ENCODE data around the gene ATG14.

ATG14 gene

DNA sequence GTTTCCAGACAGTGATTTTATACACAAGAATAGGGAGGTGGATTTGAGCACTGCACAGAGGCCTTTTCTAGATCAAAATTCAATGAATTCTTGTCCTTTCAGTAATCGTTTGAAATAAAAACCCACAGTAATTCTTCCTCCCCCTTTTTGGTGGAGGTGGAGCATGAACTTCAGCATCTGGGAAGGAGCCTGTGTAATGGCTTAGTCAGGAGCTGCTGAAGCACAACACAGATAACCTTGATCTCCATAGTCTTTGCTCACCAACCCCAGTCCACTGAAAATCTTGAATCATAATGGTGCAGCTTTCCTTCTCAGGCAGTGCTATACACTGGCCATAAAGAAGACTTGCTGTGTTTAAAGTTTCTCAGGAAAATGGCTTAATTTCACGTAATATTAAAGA lies 35.2 kb upstream of the ATG14 start:
- TF ChIP-seq, protein P1, sequence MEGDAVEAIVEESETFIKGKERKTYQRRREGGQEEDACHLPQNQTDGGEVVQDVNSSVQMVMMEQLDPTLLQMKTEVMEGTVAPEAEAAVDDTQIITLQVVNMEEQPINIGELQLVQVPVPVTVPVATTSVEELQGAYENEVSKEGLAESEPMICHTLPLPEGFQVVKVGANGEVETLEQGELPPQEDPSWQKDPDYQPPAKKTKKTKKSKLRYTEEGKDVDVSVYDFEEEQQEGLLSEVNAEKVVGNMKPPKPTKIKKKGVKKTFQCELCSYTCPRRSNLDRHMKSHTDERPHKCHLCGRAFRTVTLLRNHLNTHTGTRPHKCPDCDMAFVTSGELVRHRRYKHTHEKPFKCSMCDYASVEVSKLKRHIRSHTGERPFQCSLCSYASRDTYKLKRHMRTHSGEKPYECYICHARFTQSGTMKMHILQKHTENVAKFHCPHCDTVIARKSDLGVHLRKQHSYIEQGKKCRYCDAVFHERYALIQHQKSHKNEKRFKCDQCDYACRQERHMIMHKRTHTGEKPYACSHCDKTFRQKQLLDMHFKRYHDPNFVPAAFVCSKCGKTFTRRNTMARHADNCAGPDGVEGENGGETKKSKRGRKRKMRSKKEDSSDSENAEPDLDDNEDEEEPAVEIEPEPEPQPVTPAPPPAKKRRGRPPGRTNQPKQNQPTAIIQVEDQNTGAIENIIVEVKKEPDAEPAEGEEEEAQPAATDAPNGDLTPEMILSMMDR (IDR thresholded peaks at IDR 0.05; ENCODE audit: low read depth, low read length, missing control alignments) = no peak
- H3K4me3 ChIP-seq (replicated peaks; ENCODE audit: low read depth, low read length) = no peak overlapping the region
- DNase-seq (ENCODE audit: extremely low read depth, low read depth) = no peak

DNA sequence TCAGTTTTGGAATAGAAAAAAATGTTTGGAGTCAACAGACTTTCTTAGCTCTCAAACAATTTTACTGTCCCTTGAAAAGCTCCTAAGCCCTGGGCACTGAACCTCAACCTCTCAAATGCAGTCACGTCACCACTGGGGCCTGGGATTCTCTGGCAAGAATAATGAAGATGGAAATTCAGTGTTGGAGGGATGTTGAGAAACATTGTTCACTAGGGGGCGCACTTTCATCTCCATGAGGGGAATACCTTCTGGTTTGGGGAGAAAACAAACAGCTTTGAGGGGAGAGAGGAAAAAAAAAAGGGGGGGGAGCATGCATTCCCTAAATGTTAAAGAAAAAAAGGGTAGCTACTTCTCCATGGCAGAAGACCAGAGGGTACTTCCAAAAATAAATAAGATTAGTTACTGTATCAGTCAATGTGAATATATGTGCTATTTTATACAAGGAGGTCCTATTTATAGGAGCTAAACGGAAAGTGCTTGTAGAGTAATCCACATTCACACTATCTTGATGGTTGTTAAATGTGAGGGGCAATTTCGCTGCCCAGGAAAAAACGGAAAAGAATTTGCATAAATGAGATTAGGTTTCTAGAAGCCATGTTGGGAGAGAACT lies 34.6 kb upstream of the ATG14 start:
- TF ChIP-seq, protein P1 (IDR thresholded peaks at IDR 0.05; ENCODE audit: low read depth, low read length, missing control alignments) = peak; percentile 67
- no peak overlapping the region for H3K4me3 ChIP-seq (replicated peaks; ENCODE audit: low read depth, low read length)
- peak; percentile 69 for DNase-seq (ENCODE audit: extremely low read depth, low read depth)

GRCh38 chr14:55441286-55441685 lies 29.7 kb upstream of the ATG14 start:
- TF ChIP-seq, protein P1 (IDR thresholded peaks at IDR 0.05; ENCODE audit: low read depth, low read length, missing control alignments) = no peak
- no peak overlapping the region for H3K4me3 ChIP-seq (replicated peaks; ENCODE audit: low read depth, low read length)
- DNase-seq (ENCODE audit: extremely low read depth, low read depth) = no peak

DNA sequence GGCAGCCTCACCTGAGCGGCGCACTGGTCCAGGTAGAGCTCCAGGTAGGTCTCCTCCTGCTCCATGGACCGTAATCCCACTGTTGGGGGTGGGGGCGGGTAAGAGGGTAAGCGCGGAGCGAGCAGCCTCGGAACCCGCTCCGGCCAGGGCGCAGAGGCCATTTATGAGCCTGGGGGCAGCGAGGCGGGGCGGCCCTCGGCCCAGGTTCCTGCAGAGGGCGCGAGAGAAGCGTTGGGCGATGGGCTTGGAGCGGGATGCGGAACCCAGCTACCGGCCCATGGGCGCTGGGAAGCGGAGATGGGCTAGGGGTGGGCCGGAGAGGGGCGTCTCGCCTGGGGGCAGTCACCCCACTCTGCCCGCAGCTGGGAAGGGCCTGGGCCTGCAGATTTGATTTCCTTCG lies 28.8 kb upstream of the ATG14 start, which contains the start of gene TBPL2:
Gene TBPL2 (minus strand): TSS at position 232 of the 400 bp plus-strand sequence. CDS start 167 bp downstream, at position 65.
- no peak for DNase-seq (ENCODE audit: extremely low read depth, low read depth)
- TF ChIP-seq, protein P1 (IDR thresholded peaks at IDR 0.05; ENCODE audit: low read depth, low read length, missing control alignments) = no peak
- H3K4me3 ChIP-seq (replicated peaks; ENCODE audit: low read depth, low read length) = no peak within 1 kb of the TSS

- DNase-seq (ENCODE audit: extremely low read depth, low read depth) = no peak
- H3K4me3 ChIP-seq (replicated peaks; ENCODE audit: low read depth, low read length) = no peak overlapping the region
- TF ChIP-seq, protein P1 (IDR thresholded peaks at IDR 0.05; ENCODE audit: low read depth, low read length, missing control alignments) = peak; percentile 57
These were observed 26.5 kb upstream of the ATG14 start for GRCh38 chr14:55438066-55438683.

DNA sequence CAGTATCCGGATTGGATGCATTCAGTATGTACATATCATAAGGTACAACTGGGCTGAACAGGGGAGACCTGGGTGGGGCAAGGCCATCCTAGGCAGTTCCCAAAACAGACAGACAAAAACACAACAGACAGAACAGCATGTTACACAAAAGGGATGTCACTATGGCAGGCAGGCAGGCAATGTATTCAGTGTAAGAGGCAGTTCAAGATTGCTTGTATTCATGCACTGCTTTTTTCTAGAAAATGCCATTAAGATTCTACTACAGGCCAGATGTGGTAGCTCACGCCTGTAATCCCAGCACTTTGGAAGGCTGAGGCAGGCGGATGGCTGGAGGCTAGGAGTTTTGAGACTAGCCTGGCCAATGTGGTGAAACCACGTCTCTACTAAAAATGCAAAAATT lies 25.3 kb upstream of the ATG14 start:
- TF ChIP-seq, protein P1 (IDR thresholded peaks at IDR 0.05; ENCODE audit: low read depth, low read length, missing control alignments) = no peak
- H3K4me3 ChIP-seq (replicated peaks; ENCODE audit: low read depth, low read length) = no peak overlapping the region
- no peak for DNase-seq (ENCODE audit: extremely low read depth, low read depth)

Data from HFF-Myc (cell line).